Activated CD4-positive, alpha-beta T cell treated with anti-CD3 and anti-CD28 coated beads for 36 hours (primary cell): ENCODE measurements around the gene COQ8A. TPM values are rescaled to one million over a fixed set of nuclear protein-coding genes. Genes with fewer than 3 reads are reported as not detected.

Experiments
- ATAC-seq: fragments of 200-7000 bp; cut with Tn5 transposase; one replicate; pipeline ENCODE4 v1.10.0; 2021; ENCODE audit warnings: mild to moderate bottlenecking, moderate library complexity
- CTCF ChIA-PET: fragments of 350-600 bp; sonication (Branson Sonifier 250); formaldehyde crosslinking; loops from one replicate; lab custom pipeline; 2021; ENCODE audit warnings: antibody characterized with exemption; lab: Charles Lee
- POLR2A ChIA-PET: fragments of 350-600 bp; sonication (Branson Sonifier 250); formaldehyde crosslinking; loops from one replicate; lab custom pipeline; 2021; ENCODE audit warnings: antibody characterized with exemption, inconsistent platforms; lab: Charles Lee
- DNase-seq: peaks from one replicate; pipeline ENCODE4 v3.0.0-alpha.2; 2020
- H3K27ac Mint-ChIP-seq: one replicate; pipeline ENCODE4 v1.8.0; 2021; ENCODE audit warnings: mixed read lengths
- H3K27me3 Mint-ChIP-seq: one replicate; pipeline ENCODE4 v1.8.0; 2021; ENCODE audit warnings: mixed read lengths
- H3K36me3 Mint-ChIP-seq: one replicate; pipeline ENCODE4 v1.8.0; 2021; ENCODE audit warnings: low read depth, mixed read lengths
- H3K4me1 Mint-ChIP-seq: one replicate; pipeline ENCODE4 v1.8.0; 2021; ENCODE audit warnings: mixed read lengths
- H3K4me3 Mint-ChIP-seq: one replicate; pipeline ENCODE4 v1.8.0; 2021; ENCODE audit warnings: mild to moderate bottlenecking, moderate library complexity, mixed read lengths
- H3K9me3 Mint-ChIP-seq: one replicate; pipeline ENCODE4 v1.8.0; 2021; ENCODE audit warnings: low read depth, mixed read lengths
- intact Hi-C, 2 experiments: fragments of 100-400 bp; cut with DNase I in 1 of 2; cut with micrococcal nuclease in 1 of 2; formaldehyde crosslinking; loops; one replicate each; pipeline versions ENCODE4 v1.14.2 to v1.15.1; 2022 to 2024; cut with DNase I, micrococcal nuclease
- total RNA-seq, 2 experiments: library from RNA; stranded (reverse); gene quantifications; one replicate each; pipeline ENCODE4 v1.2.3, GENCODE V29; 2021

The COQ8A gene
- total RNA-seq, 2 experiments from 2014 or later, result 21.3 to 26.9 TPM

DNA sequence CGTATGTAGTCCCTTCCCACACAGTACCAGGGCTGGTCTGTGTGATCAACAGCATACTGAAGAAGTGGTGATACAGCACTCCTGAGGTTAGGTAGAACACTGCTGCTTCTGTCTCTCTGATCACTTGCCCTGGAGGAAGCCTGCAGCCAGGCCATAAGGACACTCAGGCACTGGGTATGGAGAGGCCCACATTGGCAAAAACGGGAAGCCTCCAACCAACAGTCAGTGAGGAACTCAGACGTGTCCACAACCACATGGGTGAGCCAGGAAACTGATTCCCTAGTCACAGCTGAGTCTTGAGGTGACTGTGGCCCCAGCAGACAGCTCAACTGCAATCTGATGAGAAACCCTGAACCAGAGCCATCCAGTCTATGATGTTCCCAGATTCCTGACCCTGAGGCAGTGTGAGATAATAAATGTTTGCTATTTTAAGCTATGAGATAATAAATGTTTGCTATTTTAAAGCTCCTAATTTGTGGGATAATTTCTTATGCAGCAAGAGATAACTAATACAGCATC, 62.5 kb downstream of the COQ8A start:
- DNase-seq (no peak), ATAC-seq (no peak)
- H3K4me3 Mint-ChIP-seq, result no peak overlapping the region
- intact Hi-C loops, result no loop called here
- ChIA-PET POLR2A (no interaction called here), CTCF (no interaction called here)
- H3K9me3 Mint-ChIP-seq, result no peaks in the 10 kb centered on the region
- H3K27ac Mint-ChIP-seq, result no peak overlapping the region
- H3K27me3 Mint-ChIP-seq, result no peaks in the 10 kb centered on the region
- no peaks in the 10 kb centered on the region for H3K36me3 Mint-ChIP-seq
- no peaks in the 10 kb centered on the region for H3K4me1 Mint-ChIP-seq

DNA sequence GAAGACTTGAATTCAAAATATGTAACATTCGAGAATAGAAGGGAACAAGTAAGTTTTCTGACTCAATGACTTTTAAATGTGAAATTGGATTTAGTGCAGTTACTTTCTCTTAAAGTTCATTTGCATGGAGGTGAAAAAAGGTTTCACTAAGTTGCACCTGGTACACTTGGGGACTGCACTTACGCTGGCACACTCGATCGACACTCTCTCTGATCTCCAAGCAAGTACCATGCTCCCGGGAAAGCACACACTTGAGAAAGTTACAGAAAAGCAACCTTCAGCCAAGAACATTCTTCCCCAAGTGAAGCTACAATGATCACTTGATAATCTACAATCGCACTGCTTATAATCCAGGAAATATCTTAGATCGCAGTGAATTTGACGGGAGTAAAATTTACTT, 63.1 kb downstream of the COQ8A start:
- Mint-ChIP-seq H3K27me3 (no peaks in the 10 kb centered on the region), H3K36me3 (no peaks in the 10 kb centered on the region), H3K4me1 (no peaks in the 10 kb centered on the region), H3K9me3 (no peaks in the 10 kb centered on the region), H3K4me3 (no peak overlapping the region), H3K27ac (no peak overlapping the region)
- no peak for DNase-seq
- ATAC-seq, result no peak
- intact Hi-C loops, result no loop called here
- POLR2A ChIA-PET, result no interaction called here
- CTCF ChIA-PET, result interaction anchor here (1.0 kb wide), 1 partner anchor 14 kb away, joined by 3 read pairs; no protein-coding TSS in a partner anchor

GRCh38 chr1:227004796-227005195, 64.7 kb downstream of the COQ8A start:
- H3K4me3 Mint-ChIP-seq, result no peak overlapping the region
- no peak overlapping the region for H3K27ac Mint-ChIP-seq
- POLR2A ChIA-PET, result interaction anchor here (0.7 kb wide), 1 partner anchor 190 kb away, joined by 3 read pairs; no protein-coding TSS in a partner anchor
- ATAC-seq (no peak), DNase-seq (no peak)
- no peaks in the 10 kb centered on the region for H3K36me3 Mint-ChIP-seq
- no peaks in the 10 kb centered on the region for H3K4me1 Mint-ChIP-seq
- no peaks in the 10 kb centered on the region for H3K27me3 Mint-ChIP-seq
- H3K9me3 Mint-ChIP-seq, result no peaks in the 10 kb centered on the region
- CTCF ChIA-PET, result no interaction called here
- intact Hi-C loops, result no loop called here

GRCh38 chr1:227006226-227006796, 66.2 kb downstream of the COQ8A start:
- DNase-seq (peak; percentile 7), ATAC-seq (peak; percentile 51)
- intact Hi-C loops, result no loop called here
- H3K27me3 Mint-ChIP-seq, result peaks cover 2% of the 10 kb centered on the region
- H3K9me3 Mint-ChIP-seq, result no peaks in the 10 kb centered on the region
- H3K4me3 Mint-ChIP-seq, result no peak overlapping the region
- no peaks in the 10 kb centered on the region for H3K4me1 Mint-ChIP-seq
- ChIA-PET POLR2A (no interaction called here), CTCF (no interaction called here)
- no peaks in the 10 kb centered on the region for H3K36me3 Mint-ChIP-seq
- no peak overlapping the region for H3K27ac Mint-ChIP-seq

GRCh38 chr1:227009937-227010336, 69.8 kb downstream of the COQ8A start:
- H3K36me3 Mint-ChIP-seq, result no peaks in the 10 kb centered on the region
- H3K27ac Mint-ChIP-seq, result no peak overlapping the region
- no peaks in the 10 kb centered on the region for H3K9me3 Mint-ChIP-seq
- peaks cover 2% of the 10 kb centered on the region for H3K27me3 Mint-ChIP-seq
- ChIA-PET POLR2A (no interaction called here), CTCF (no interaction called here)
- intact Hi-C loops, result no loop called here
- no peak for ATAC-seq
- no peak for DNase-seq
- no peaks in the 10 kb centered on the region for H3K4me1 Mint-ChIP-seq
- H3K4me3 Mint-ChIP-seq, result no peak overlapping the region

DNA sequence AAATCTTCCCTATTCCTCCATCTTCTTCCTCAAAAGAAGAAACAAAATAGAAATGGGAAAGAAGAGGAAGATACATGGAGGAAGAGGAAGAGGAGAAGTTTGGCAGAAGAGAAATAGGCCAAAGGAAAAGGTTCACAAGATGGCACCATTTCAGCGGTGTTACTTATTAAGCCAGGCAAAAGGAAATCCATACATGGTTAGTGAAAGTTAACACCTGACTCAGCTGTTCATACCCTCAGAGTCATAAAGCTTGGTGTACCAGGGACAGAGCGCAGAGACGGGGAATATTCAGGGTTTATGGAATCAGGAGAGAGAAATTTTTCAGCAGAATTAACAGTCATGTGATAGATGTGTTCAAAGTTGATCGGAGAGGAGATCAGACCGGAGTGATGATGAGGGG, 70.6 kb downstream of the COQ8A start:
- peaks cover 2% of the 10 kb centered on the region for H3K27me3 Mint-ChIP-seq
- no peak for DNase-seq
- H3K36me3 Mint-ChIP-seq, result no peaks in the 10 kb centered on the region
- no peaks in the 10 kb centered on the region for H3K4me1 Mint-ChIP-seq
- ChIA-PET CTCF (no interaction called here), POLR2A (interaction anchor here (0.6 kb wide), 1 partner anchor 760 kb away, joined by 3 read pairs; no protein-coding TSS in a partner anchor)
- no peak overlapping the region for H3K27ac Mint-ChIP-seq
- no peaks in the 10 kb centered on the region for H3K9me3 Mint-ChIP-seq
- no peak overlapping the region for H3K4me3 Mint-ChIP-seq
- intact Hi-C loops, result no loop called here
- no peak for ATAC-seq

DNA sequence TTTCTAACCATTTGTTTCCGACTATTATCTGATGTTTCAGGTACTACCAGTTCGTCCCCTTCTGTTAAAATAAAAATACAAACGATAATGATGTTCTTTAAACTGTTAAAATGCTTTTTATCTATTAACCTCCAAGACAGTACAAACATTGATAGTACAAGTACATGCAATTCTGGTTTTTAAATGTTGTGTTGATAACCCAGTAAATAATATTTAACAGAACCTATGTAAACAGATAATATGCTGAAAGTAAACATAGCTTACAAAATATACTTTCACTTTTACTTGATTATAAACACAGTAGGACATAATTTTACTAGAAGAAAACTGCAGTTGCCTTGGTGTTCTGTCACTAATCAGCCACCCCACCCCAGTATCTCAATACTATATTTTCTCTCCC, 76.9 kb downstream of the COQ8A start:
- no peak overlapping the region for H3K4me3 Mint-ChIP-seq
- POLR2A ChIA-PET, result interaction anchor here (0.6 kb wide), 1 partner anchor 1009 kb away, joined by 3 read pairs; no protein-coding TSS in a partner anchor
- CTCF ChIA-PET, result no interaction called here
- H3K27ac Mint-ChIP-seq, result no peak overlapping the region
- DNase-seq (no peak), ATAC-seq (no peak)
- intact Hi-C loops, result no loop called here
- no peaks in the 10 kb centered on the region for H3K4me1 Mint-ChIP-seq
- H3K36me3 Mint-ChIP-seq, result peaks cover 2% of the 10 kb centered on the region
- H3K9me3 Mint-ChIP-seq, result peaks cover 4% of the 10 kb centered on the region
- no peaks in the 10 kb centered on the region for H3K27me3 Mint-ChIP-seq

DNA sequence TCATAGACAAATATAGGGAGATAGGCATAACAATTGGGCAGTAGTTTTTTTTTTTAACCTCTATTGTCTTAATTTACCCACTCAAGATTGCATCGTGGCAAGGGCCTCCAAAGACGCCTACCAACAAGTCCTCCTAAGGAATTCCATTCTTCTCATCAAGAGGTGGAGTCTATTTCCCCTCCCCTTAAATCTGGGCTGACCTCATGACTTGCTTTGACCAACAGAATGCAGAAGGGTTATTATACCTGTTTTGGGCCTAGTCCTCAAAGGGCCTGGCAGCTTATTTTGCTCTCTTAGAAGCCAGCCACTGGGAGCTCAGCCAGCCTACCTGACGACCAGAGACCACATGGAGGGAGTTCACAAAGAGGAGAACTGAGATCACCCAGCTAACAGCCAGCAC, 92.3 kb downstream of the COQ8A start:
- Mint-ChIP-seq H3K4me1 (peaks cover 4% of the 10 kb centered on the region), H3K27me3 (no peaks in the 10 kb centered on the region), H3K9me3 (no peaks in the 10 kb centered on the region), H3K4me3 (no peak overlapping the region), H3K36me3 (no peaks in the 10 kb centered on the region), H3K27ac (no peak overlapping the region)
- ChIA-PET CTCF (no interaction called here), POLR2A (no interaction called here)
- DNase-seq, result no peak
- intact Hi-C loops, result no loop called here
- ATAC-seq, result no peak

DNA sequence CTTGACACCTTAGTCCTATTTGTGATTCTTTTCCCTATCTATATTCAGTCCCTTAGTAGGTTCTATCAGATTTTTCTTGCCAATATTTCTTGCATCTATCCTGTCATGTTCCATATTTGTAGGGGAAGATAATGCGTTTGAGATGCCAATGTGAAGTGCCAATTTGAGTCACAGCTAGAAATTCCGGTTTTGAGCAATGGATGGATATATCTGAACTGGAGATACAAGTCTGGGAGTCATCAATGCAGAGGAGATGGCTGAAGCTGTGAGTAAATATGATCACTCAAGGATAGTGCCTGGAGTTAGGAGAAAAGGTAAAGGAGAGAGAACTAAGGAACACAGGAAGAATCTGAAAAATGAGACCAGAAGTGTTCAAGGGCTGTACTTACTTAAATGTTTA, 93.8 kb downstream of the COQ8A start:
- H3K36me3 Mint-ChIP-seq, result no peaks in the 10 kb centered on the region
- no peak overlapping the region for H3K27ac Mint-ChIP-seq
- no peaks in the 10 kb centered on the region for H3K9me3 Mint-ChIP-seq
- H3K4me3 Mint-ChIP-seq, result no peak overlapping the region
- ChIA-PET CTCF (interaction anchor here (1.0 kb wide), 1 partner anchor 11 kb away, joined by 3 read pairs; no protein-coding TSS in a partner anchor), POLR2A (interaction anchor here (0.6 kb wide), 1 partner anchor 10 kb away, joined by 3 read pairs; no protein-coding TSS in a partner anchor)
- peaks cover 5% of the 10 kb centered on the region for H3K4me1 Mint-ChIP-seq
- intact Hi-C loops, result no loop called here
- H3K27me3 Mint-ChIP-seq, result no peaks in the 10 kb centered on the region
- no peak for ATAC-seq
- no peak for DNase-seq

- ChIA-PET CTCF (interaction anchor here (0.8 kb wide), 1 partner anchor 427 kb away, joined by 3 read pairs; no protein-coding TSS in a partner anchor), POLR2A (no interaction called here)
- Mint-ChIP-seq H3K27me3 (no peaks in the 10 kb centered on the region), H3K9me3 (no peaks in the 10 kb centered on the region), H3K4me1 (peaks cover 5% of the 10 kb centered on the region), H3K36me3 (no peaks in the 10 kb centered on the region), H3K4me3 (no peak overlapping the region), H3K27ac (no peak overlapping the region)
- DNase-seq (no peak), ATAC-seq (no peak)
- intact Hi-C loops, result no loop called here
These were observed 95.2 kb downstream of the COQ8A start for GRCh38 chr1:227035316-227035715.

- Mint-ChIP-seq H3K4me1 (peaks cover 5% of the 10 kb centered on the region), H3K27ac (no peak overlapping the region), H3K36me3 (no peaks in the 10 kb centered on the region), H3K9me3 (no peaks in the 10 kb centered on the region), H3K27me3 (peaks cover 2% of the 10 kb centered on the region), H3K4me3 (no peak overlapping the region)
- intact Hi-C loops, result no loop called here
- no peak for ATAC-seq
- ChIA-PET POLR2A (no interaction called here), CTCF (no interaction called here)
- no peak for DNase-seq
These were observed 97.0 kb downstream of the COQ8A start for GRCh38 chr1:227037121-227037520.
